Loucy (cell line): ENCODE results near the gene GPER1.

Experiments used
- H2AFZ ChIP-seq: fragments of 200-600 bp; sonication (generic); 2 replicates; pipeline ENCODE4 v1.6.0; 2016; ENCODE audit warnings: antibody characterized with exemption, mild to moderate bottlenecking, low read length, moderate library complexity
- H3F3A ChIP-seq: fragments of 200-600 bp; 2 replicates; pipeline ENCODE4 v1.6.0; 2016; ENCODE audit warnings: antibody characterized with exemption, low read depth, mild to moderate bottlenecking
- H3K27me3 ChIP-seq: fragments of 200-600 bp; sonication (generic); 2 replicates; pipeline ENCODE4 v1.6.1; 2014; ENCODE audit warnings: low read length, mild to moderate bottlenecking; ENCODE audit not compliant: insufficient read depth, poor library complexity, severe bottlenecking
- H3K36me3 ChIP-seq: fragments of 200-600 bp; sonication (generic); 2 replicates; pipeline ENCODE4 v1.6.1; 2016; ENCODE audit warnings: low read length; ENCODE audit not compliant: insufficient read depth
- H3K4me1 ChIP-seq: fragments of 200-600 bp; sonication (generic); 2 replicates; pipeline ENCODE4 v1.5.1; 2014; ENCODE audit warnings: low read length, mild to moderate bottlenecking; ENCODE audit not compliant: insufficient read depth, poor library complexity, severe bottlenecking
- H3K4me2 ChIP-seq: fragments of 200-600 bp; sonication (generic); 2 replicates; pipeline ENCODE4 v1.6.0; 2014; ENCODE audit warnings: antibody characterized with exemption, low read length, low read depth, mild to moderate bottlenecking; ENCODE audit not compliant: poor library complexity, severe bottlenecking
- H3K4me3 ChIP-seq: fragments of 200-600 bp; sonication (generic); 2 replicates; pipeline ENCODE4 v1.5.1; 2014; ENCODE audit warnings: low read length, mild to moderate bottlenecking, mixed read lengths; ENCODE audit not compliant: poor library complexity, severe bottlenecking
- H3K79me2 ChIP-seq: fragments of 200-600 bp; sonication (generic); 2 replicates; pipeline ENCODE4 v1.6.1; 2014; ENCODE audit warnings: low read length; ENCODE audit not compliant: insufficient read depth
- H3K9ac ChIP-seq: fragments of 200-600 bp; sonication (generic); 2 replicates; pipeline ENCODE4 v1.6.0; 2014; ENCODE audit warnings: mild to moderate bottlenecking, low read depth, low read length, moderate library complexity; ENCODE audit not compliant: poor library complexity, severe bottlenecking
- H3K9me2 ChIP-seq: fragments of 200-600 bp; sonication (generic); replicated peaks from 2 replicates; pipeline ENCODE4 v1.6.1; 2016; ENCODE audit warnings: low read depth, low read length, mixed read lengths
- H3K9me3 ChIP-seq: fragments of 200-600 bp; sonication (generic); 2 replicates; pipeline ENCODE4 v1.6.1; 2014; ENCODE audit warnings: mild to moderate bottlenecking, antibody characterized with exemption, low read length, low read depth; ENCODE audit not compliant: insufficient read depth
- H4K20me1 ChIP-seq: fragments of 200-600 bp; sonication (generic); 2 replicates; pipeline ENCODE4 v1.6.0; 2014; ENCODE audit warnings: antibody characterized with exemption, low read length, mild to moderate bottlenecking; ENCODE audit not compliant: insufficient read depth, poor library complexity, severe bottlenecking
- CTCF ChIP-seq: fragments of 200-600 bp; sonication (generic); conservative IDR thresholded peaks from 2 replicates; pipeline ENCODE4 v1.5.1; 2014; ENCODE audit warnings: mild to moderate bottlenecking, antibody characterized with exemption, low read length
- EZH2phosphoT487 ChIP-seq: fragments of 200-600 bp; IDR thresholded peaks from 2 replicates; pipeline ENCODE4 v1.6.1; 2018; ENCODE audit warnings: antibody characterized with exemption, mild to moderate bottlenecking, moderate library complexity, borderline replicate concordance

GPER1 gene

GRCh38 chr7:1112625-1113547, 25.0 kb downstream of the GPER1 start:
- Histone ChIP-seq H3K9me3 (no peaks in the 10 kb centered on the region), H4K20me1 (no peaks in the 10 kb centered on the region), H3K4me3 (no peak overlapping the region), H2AFZ (no peak overlapping the region), H3K36me3 (no peaks in the 10 kb centered on the region), H3F3A (0 out of 2 replicates have a peak, but pooled peaks cover under 1% of the 10 kb centered on the region), H3K4me1 (no peaks in the 10 kb centered on the region), H3K4me2 (no peak overlapping the region), H3K9ac (no peak overlapping the region), H3K79me2 (no peaks in the 10 kb centered on the region), H3K9me2 (no peaks in the 10 kb centered on the region), H3K27me3 (no peaks in the 10 kb centered on the region)
- TF ChIP-seq EZH2phosphoT487 = no peak
- TF ChIP-seq CTCF = no peak

GRCh38 chr7:1113548-1113885, 25.6 kb downstream of the GPER1 start:
- Histone ChIP-seq H3K9me3 (no peaks in the 10 kb centered on the region), H3K4me2 (no peak overlapping the region), H2AFZ (no peak overlapping the region), H3K4me3 (no peak overlapping the region), H3K27me3 (no peaks in the 10 kb centered on the region), H3F3A (peaks cover 3% of the 10 kb centered on the region; the same call in 1 of the 2 replicates), H3K9me2 (no peaks in the 10 kb centered on the region), H4K20me1 (no peaks in the 10 kb centered on the region), H3K9ac (no peak overlapping the region), H3K4me1 (no peaks in the 10 kb centered on the region), H3K36me3 (no peaks in the 10 kb centered on the region), H3K79me2 (no peaks in the 10 kb centered on the region)
- TF ChIP-seq EZH2phosphoT487 (no peak), CTCF (no peak)

- H3K79me2 ChIP-seq = no peaks in the 10 kb centered on the region
- TF ChIP-seq CTCF (no peak), EZH2phosphoT487 (no peak)
- no peak overlapping the region for H3K4me2 ChIP-seq
- no peaks in the 10 kb centered on the region for H3K27me3 ChIP-seq
- no peaks in the 10 kb centered on the region for H3K9me3 ChIP-seq
- no peaks in the 10 kb centered on the region for H4K20me1 ChIP-seq
- no peaks in the 10 kb centered on the region for H3K4me1 ChIP-seq
- peaks cover 3% of the 10 kb centered on the region; the same call in 1 of the 2 replicates for H3F3A ChIP-seq
- H3K36me3 ChIP-seq = no peaks in the 10 kb centered on the region
- H3K9ac ChIP-seq = no peak overlapping the region
- no peak overlapping the region for H2AFZ ChIP-seq
- no peak overlapping the region for H3K4me3 ChIP-seq
- no peaks in the 10 kb centered on the region for H3K9me2 ChIP-seq
Measured at GRCh38 chr7:1114088-1114487, 26.2 kb downstream of the GPER1 start.
